C4-2B (cell line): ENCODE measurements around the gene PTPRN2.

Experiments
- ZFX ChIP-seq: fragments of 450-650 bp; IDR thresholded peaks from 2 replicates; pipeline ENCODE4 v1.6.1; 2017
- TF ChIP-seq, protein P1 (sequence below): fragments of 450-650 bp; conservative IDR thresholded peaks from 2 replicates; pipeline ENCODE4 v1.5.1; 2017; ENCODE audit warnings: mild to moderate bottlenecking

DNA sequence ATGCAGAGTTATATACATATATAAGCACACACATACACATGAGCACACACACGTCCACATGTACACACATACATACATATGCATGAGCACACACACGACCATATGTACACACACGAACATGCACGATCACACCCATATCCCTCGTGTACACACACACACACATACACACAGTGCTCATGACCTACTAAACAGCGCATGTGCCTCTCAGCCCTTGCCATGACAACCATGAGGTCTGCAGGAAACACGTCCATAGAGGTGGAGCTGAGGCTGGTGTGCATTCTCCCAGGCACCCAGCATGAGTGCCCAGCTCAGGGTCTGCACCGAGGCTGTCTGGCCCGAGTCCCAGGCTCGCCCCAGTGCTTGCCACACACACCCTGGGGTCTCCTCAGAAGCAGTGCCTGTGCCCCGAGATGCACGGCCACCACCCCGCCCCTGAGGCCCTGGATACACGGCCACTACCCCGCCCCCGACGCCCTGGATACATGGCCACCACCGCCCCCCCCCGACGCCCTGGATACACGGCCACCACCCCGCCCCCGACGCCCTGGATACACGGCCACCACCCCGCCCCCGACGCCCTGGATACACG is 721.2 kb downstream of the PTPRN2 start:
- TF ChIP-seq, protein P1, sequence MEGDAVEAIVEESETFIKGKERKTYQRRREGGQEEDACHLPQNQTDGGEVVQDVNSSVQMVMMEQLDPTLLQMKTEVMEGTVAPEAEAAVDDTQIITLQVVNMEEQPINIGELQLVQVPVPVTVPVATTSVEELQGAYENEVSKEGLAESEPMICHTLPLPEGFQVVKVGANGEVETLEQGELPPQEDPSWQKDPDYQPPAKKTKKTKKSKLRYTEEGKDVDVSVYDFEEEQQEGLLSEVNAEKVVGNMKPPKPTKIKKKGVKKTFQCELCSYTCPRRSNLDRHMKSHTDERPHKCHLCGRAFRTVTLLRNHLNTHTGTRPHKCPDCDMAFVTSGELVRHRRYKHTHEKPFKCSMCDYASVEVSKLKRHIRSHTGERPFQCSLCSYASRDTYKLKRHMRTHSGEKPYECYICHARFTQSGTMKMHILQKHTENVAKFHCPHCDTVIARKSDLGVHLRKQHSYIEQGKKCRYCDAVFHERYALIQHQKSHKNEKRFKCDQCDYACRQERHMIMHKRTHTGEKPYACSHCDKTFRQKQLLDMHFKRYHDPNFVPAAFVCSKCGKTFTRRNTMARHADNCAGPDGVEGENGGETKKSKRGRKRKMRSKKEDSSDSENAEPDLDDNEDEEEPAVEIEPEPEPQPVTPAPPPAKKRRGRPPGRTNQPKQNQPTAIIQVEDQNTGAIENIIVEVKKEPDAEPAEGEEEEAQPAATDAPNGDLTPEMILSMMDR: no peak
- no peak for TF ChIP-seq ZFX
